Activated T-cell treated with anti-CD3 and anti-CD28 coated beads, Interleukin-2, amount 50 U/mL, for 48 hours (primary cell): Measurements from ENCODE around the gene KRTAP2-2.

Source experiments
- DNase-seq, 2 experiments: peaks; one replicate each; pipeline ENCODE4 v3.0.0-alpha.2; 2020

The KRTAP2-2 gene

DNA sequence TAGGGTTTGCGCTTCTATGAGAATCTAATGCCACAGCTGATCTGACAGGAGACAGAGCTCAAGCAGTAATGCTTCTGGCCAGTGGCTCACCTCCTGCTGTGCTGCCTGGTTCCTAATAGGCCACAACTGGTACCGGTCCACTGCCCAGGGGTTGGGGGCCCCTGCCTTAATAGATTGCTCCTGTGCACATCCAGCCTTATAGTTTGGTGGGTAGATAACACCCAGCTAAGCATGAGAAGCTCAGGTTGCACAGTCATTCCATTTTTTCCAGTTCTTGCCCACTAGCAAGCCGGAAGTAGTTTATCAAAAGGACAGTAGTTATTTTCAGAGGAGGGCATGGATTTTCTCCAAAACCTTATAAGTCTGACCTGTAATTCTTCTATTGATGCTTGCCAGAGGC, 35.6 kb downstream of the KRTAP2-2 start:
- DNase-seq, result no peak

DNA sequence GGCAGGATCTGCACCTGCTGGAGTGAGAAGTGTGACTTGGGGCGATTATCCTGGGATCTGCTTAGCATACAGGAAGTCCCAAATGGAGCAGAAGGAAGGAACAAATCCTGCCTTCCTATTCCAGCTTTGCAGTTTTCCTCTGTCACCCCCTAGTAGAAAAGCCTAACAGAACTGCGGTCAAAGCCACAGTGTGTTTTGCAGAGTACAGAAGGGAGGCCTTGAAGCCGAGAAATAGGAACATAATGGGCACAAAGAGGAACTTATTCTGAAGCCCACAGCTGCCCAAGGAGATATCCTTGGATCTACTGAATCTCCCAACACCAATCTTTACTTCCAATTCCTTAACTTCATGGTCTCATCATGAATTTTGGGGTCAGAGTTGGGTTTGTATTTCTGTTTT, 36.5 kb downstream of the KRTAP2-2 start:
- no peak for DNase-seq

DNA sequence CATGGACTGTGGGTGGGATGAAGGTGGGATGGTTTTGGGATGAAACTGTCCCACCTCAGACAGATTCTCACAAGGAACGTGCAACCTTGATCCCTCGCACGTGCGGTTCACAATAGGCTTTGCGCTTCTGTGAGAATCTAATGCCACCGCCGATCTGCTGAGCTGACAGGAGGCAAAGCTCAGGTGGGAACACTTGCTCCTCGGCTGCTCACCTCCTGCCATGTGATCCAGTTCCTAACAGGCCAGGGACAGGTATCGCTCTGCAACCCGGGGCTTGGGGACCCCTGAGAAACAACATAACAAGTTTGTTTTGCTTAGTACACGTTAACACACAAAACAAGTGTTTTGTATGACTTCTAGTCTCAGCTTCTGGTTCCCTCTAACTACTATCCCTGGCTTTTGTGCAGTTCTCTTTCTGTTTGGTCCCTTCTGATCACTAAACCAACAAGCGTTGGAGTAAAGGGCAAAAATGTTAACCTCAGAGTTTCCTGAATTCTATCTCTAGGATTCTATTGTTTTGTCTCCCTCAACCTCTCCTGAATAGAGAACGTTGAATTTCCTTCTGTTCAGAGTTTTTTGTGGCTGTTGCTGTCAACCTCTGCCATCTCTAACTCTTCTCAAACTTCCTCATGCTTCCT, 38.3 kb downstream of the KRTAP2-2 start:
- no peak for DNase-seq

DNA sequence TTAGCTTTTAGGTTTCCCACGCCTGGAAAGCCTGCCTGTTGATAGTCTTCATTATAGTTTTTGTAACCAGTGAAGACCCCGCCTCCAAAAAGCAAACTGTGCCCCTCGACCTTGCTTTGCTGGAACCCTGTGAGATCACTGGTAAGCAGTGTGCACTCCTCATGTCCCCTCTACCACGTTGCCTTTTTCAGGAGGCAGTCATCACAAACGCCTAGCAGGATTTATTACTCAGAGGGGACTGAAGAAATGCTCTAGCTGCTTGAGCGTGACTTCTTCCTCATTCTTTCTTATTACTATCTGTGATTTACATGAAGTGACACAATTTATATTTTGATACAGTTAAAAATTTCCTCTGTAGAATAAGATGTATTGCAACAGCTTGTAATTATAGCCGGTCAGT, 39.6 kb downstream of the KRTAP2-2 start:
- no peak for DNase-seq

DNA sequence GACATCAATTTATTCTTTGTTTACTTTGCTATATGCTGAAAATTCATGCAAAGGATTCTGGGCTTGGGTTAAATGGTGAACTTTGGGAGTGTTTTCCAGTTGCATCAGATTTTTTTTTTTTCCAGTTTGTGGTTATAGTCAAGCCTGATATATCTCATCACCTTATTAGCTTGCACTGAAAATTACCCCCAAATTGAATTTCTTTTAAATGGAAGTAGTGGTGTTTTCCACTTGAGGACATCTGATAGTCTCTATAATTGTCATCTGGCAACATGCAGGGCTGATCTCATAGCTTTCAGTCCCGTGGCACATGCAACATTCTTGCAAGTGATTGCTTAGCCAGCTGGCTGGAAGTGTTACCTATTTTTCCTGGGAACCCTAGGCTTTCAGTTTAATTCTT, 41.4 kb downstream of the KRTAP2-2 start:
- DNase-seq, result no peak

DNA sequence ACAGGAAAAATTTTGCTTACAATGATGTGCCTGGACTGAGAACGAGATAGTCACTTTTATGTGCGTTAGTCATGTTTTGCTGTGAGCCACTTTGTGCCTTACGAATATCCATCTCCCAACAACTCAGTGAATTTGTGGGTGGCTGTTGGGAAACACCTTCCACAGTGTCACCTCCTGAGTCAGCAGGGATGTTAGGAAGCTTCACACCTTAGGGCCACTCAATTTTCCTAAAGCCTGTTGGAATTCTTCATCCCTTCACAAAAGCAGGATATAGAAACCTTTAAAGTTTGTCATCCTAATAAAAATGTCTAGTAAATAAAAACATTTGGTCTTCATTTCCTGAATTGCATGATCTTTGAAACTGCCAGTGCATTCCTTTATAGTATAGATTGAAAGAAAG, 41.8 kb downstream of the KRTAP2-2 start:
- no peak for DNase-seq

DNA sequence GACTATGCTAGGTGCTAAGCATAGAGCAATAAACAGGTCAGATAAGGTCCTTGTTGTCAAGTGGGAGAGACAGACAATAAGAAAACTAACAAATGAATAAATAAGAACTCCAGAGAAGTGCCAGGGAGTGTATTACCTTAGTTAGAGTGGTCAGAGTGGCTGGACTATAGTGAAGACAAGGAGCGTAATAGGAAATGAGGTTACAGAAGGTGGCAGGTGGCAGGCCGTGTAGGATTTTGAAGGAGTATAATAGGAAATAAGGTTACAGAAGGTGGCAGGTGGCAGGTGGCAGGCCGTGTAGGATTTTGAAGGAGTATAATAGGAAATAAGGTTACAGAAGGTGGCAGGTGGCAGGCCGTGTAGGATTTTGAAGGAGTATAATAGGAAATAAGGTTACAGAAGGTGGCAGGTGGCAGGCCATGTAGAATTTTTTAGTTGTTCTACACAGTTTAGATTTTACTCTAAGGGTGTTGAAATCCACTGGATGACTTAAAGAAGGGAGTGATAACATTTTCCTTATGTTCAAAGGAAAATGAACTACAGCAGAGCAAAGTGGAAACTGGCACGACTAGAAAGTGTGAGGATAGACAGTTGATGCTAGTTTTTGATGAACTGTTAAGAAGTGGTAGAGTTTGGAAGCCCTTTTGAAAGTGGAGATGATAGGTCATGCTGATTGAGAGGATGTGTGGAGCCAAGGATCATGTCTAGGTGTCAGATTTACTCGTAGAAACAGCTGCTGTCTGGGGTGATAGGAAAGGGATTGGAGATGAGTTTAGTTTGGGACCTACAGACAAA, 42.5 kb downstream of the KRTAP2-2 start:
- no peak for DNase-seq

DNA sequence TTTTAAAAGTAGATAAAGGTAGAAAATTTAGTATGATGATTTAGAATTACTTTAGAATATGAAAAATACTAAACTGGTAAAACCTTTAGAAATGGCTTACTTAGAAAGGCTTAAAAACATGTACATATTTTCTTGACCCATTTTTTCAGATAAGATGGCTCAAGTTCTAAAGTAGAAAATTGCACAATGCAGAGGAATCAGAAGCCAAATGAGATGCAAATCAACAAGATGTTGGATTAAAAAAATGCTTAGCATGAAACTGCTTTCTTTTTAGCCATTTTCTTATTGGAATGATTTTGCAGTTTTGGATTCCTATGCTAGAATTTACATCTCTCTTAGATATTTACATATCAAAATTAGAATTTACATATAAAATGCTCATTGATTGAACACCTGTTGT, 44.6 kb downstream of the KRTAP2-2 start:
- no peak for DNase-seq

- no peak for DNase-seq
Observed at GRCh38 chr17:41009936-41010335, 45.1 kb downstream of the KRTAP2-2 start.

GRCh38 chr17:41009301-41009760, 45.7 kb downstream of the KRTAP2-2 start:
- DNase-seq, result no peak

GRCh38 chr17:41008811-41009210, 46.2 kb downstream of the KRTAP2-2 start, which contains the start of gene KRTAP3-1:
KRTAP3-1 (minus strand) TSS chr17:41009128; CDS start chr17:41009074, 54 bp downstream.
- no peak for DNase-seq
